Measurements from ENCODE around the gene CHD6. TPM values are rescaled to one million over a fixed set of nuclear protein-coding genes. Genes with fewer than 3 reads are reported as not detected.
"Not testable (repeated sequence)": the region's sequence is repeated elsewhere in the genome, so short reads cannot be mapped to it uniquely, and the experiment has no call there.

The CHD6 gene
- total RNA-seq, 2 donors from 2014 or later, result 40.9 to 72.0 TPM

- DNase-seq (ENCODE audit: low spot score), result no peak
- H3K4me1 ChIP-seq (replicated peaks), result no peaks in the 10 kb centered on the region
- H3K9me3 ChIP-seq, result no peaks in the 10 kb centered on the region
- intact Hi-C loops (cut with DNase I), result no loop called here
- no peaks in the 10 kb centered on the region for H3K36me3 ChIP-seq
- no peaks in the 10 kb centered on the region for H3K27me3 ChIP-seq (replicated peaks; ENCODE audit: insufficient read depth)
- WGBS, result 100% methylated on average over 1 of the region's 1 CpG
- no peak overlapping the region for H3K4me3 ChIP-seq
- no peak overlapping the region for H3K27ac ChIP-seq
- TF ChIP-seq POLR2A (IDR thresholded peaks at IDR 0.05), result no peak
- no peak for TF ChIP-seq CTCF (IDR thresholded peaks at IDR 0.05)
- TF ChIP-seq POLR2AphosphoS5 (IDR thresholded peaks at IDR 0.05), result no peak
Observed at GRCh38 chr20:41544472-41544871, 73.7 kb downstream of the CHD6 start.

- no peaks in the 10 kb centered on the region for H3K9me3 ChIP-seq
- no peak overlapping the region for H3K4me3 ChIP-seq
- no peak overlapping the region for H3K27ac ChIP-seq
- intact Hi-C loops (cut with DNase I), result no loop called here
- no peak for DNase-seq (ENCODE audit: low spot score)
- no peaks in the 10 kb centered on the region for H3K4me1 ChIP-seq (replicated peaks)
- TF ChIP-seq POLR2A (IDR thresholded peaks at IDR 0.05) (no peak), POLR2AphosphoS5 (IDR thresholded peaks at IDR 0.05) (no peak), CTCF (IDR thresholded peaks at IDR 0.05) (no peak)
- H3K27me3 ChIP-seq (replicated peaks; ENCODE audit: insufficient read depth), result no peaks in the 10 kb centered on the region
- WGBS, result 54% methylated on average over 4 of the region's 4 CpGs
- H3K36me3 ChIP-seq, result no peaks in the 10 kb centered on the region
Observed at GRCh38 chr20:41540918-41541317, 77.3 kb downstream of the CHD6 start.

GRCh38 chr20:41540459-41540858 is 77.7 kb downstream of the CHD6 start:
- Histone ChIP-seq H3K27me3 (replicated peaks; ENCODE audit: insufficient read depth) (no peaks in the 10 kb centered on the region), H3K4me3 (no peak overlapping the region), H3K9me3 (no peaks in the 10 kb centered on the region), H3K4me1 (replicated peaks) (no peaks in the 10 kb centered on the region), H3K36me3 (no peaks in the 10 kb centered on the region), H3K27ac (no peak overlapping the region)
- TF ChIP-seq POLR2AphosphoS5 (IDR thresholded peaks at IDR 0.05) (no peak), POLR2A (IDR thresholded peaks at IDR 0.05) (no peak), CTCF (IDR thresholded peaks at IDR 0.05) (no peak)
- intact Hi-C loops (cut with DNase I), result no loop called here
- no peak for DNase-seq (ENCODE audit: low spot score)
- WGBS, result 73% methylated on average over 3 of the region's 3 CpGs

- intact Hi-C loops (cut with DNase I), result no loop called here
- H3K27me3 ChIP-seq (replicated peaks; ENCODE audit: insufficient read depth), result no peaks in the 10 kb centered on the region
- TF ChIP-seq POLR2AphosphoS5 (IDR thresholded peaks at IDR 0.05) (no peak), POLR2A (IDR thresholded peaks at IDR 0.05) (no peak), CTCF (IDR thresholded peaks at IDR 0.05) (no peak)
- H3K4me1 ChIP-seq (replicated peaks), result no peaks in the 10 kb centered on the region
- H3K36me3 ChIP-seq, result no peaks in the 10 kb centered on the region
- H3K9me3 ChIP-seq, result no peaks in the 10 kb centered on the region
- no peak overlapping the region for H3K27ac ChIP-seq
- no peak for DNase-seq (ENCODE audit: low spot score)
- no peak overlapping the region for H3K4me3 ChIP-seq
- 87% methylated on average over 8 of the region's 8 CpGs for WGBS
Observed at GRCh38 chr20:41538810-41539596, 79.2 kb downstream of the CHD6 start.

GRCh38 chr20:41537865-41538264 is 80.3 kb downstream of the CHD6 start:
- intact Hi-C loops (cut with DNase I), result no loop called here
- Histone ChIP-seq H3K9me3 (no peaks in the 10 kb centered on the region), H3K27ac (no peak overlapping the region), H3K4me3 (no peak overlapping the region), H3K4me1 (replicated peaks) (no peaks in the 10 kb centered on the region), H3K27me3 (replicated peaks; ENCODE audit: insufficient read depth) (no peaks in the 10 kb centered on the region), H3K36me3 (no peaks in the 10 kb centered on the region)
- WGBS, result 98% methylated on average over 4 of the region's 4 CpGs
- TF ChIP-seq CTCF (IDR thresholded peaks at IDR 0.05) (no peak), POLR2AphosphoS5 (IDR thresholded peaks at IDR 0.05) (no peak), POLR2A (IDR thresholded peaks at IDR 0.05) (no peak)
- no peak for DNase-seq (ENCODE audit: low spot score)

GRCh38 chr20:41535551-41535950 is 82.6 kb downstream of the CHD6 start:
- DNase-seq (ENCODE audit: low spot score); H3K36me3 ChIP-seq; H3K9me3 ChIP-seq; H3K27ac ChIP-seq; H3K27me3 ChIP-seq (replicated peaks; ENCODE audit: insufficient read depth); H3K4me3 ChIP-seq; intact Hi-C loops (cut with DNase I); H3K4me1 ChIP-seq (replicated peaks): not testable (repeated sequence)
- WGBS, result 96% methylated on average over 1 of the region's 1 CpG

Data from prostate gland (tissue), 2 donors.